Measurements from ENCODE around the gene CCDC92.

Gene CCDC92

GRCh38 chr12:123976227-123976826 is 3.7 kb upstream of the CCDC92 start:
- no peak for DNase-seq (ENCODE audit: low read depth, low spot score)

DNA sequence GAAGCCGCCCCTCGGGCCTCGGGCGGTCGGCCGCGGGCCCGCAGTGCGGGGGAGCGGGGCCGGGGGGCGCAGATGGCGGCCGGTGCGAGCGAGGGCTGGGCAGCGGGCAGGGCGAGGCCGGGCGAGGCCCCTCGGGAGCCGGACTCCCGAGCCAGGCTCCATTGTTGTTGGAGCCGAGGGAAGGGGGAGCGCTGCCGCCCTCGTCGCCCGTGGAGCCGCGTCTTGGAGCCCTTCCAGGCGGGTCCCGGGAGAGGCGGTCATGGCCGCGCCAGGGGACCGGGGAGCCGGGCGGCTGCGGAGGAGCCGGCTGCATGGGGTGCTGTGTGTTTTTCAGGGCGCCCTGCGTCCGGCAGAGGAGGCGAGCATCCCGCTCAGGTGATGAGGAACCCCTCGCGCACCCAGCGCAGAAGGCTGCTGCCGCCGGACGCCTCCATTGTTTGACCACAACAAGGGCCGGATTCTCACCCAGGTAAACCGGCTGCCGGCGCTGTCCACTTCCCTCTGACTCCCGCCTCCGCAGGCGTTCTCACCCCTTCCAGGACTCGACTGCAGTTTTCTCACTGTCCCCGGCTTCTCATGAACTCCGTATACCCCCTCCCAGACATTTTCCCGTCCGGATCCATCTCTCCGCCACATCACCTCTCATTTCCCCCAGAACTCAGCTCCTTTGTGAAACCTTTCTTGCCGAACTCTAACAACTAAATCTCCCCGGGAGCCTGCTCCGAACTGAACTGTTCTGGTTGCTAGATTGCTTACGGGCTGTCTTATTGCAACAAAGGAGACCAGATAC is 1.1 kb upstream of the CCDC92 start:
- peak; percentile 75 for DNase-seq (ENCODE audit: low read depth, low spot score)

DNA sequence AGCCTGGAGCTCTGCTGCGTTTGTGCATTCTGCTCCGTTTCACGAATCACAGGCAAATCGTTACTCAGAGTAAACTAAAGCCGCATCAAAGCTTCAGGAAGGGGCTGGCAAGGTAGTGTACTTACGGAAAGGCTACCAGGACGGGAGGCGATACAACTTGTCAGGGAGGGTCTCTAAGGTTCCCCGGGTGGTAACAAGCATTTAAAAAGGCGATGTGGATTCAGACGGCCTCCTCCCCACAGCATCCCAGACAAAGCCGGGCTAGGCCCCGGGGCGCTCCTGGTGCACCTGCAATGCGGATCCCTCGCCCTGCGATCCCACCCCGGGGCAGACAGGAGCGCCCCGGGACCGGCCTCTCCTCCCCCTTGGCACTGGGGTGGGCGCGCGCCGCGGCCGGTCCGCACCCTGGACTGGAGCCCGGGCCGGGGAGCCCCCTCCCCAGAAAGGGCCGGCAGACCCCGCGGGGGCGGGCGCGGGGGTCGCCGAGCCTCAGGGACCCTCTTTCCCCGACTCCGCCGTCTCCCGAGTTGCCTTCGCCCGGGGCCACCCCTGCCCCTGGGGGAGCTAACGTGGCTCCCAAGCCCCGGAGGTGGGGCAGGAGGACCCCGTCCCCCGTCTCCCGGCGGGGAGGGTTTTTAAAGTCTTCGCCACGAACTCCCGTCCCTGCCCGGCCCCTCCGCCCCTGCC is 718 bp downstream of the CCDC92 start:
- peak; percentile 96 for DNase-seq (ENCODE audit: low read depth, low spot score)

- DNase-seq (ENCODE audit: low read depth, low spot score): no peak
These were observed 1.2 kb downstream of the CCDC92 start for GRCh38 chr12:123971449-123971769.

GRCh38 chr12:123967121-123967586 is 5.5 kb downstream of the CCDC92 start:
- no peak for DNase-seq (ENCODE audit: low read depth, low spot score)

DNA sequence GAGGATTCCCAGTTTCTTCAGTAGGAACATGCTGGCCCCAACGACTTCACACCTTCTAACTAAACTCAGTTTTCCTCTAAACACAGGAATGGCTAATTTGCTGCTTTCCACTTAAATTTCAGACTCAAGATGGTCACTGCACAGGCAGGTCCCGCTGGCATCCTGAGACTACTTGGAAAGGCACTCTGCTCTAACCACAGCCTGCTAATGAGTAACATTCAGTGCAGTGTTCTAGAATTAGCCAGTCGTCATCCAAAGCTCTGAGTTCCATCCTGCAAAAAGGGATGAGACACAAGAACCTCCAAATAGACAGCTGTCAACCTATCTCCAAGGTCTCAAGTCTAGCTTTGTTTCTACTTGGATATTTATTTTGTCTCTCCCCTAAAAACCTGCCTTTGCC is 6.0 kb downstream of the CCDC92 start:
- no peak for DNase-seq (ENCODE audit: low read depth, low spot score)

DNA sequence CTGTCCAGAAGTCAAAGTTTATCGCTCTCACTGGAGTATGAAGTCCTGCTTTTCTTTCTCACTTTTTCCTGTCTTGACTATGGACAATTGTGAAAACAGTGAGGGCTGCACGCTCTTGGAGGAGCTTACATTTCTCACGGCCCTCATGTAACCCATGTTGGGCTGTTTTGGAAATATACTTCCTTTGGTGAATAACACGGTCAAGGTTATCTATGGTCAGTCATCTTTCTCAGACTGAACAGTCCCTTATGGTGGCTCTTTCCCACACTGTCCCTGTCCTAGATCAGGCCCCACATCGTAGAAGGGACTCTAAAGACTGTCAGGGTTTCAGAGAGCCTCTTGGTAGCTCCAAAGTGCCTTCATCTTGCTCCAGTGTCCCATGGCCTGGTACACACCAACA is 7.2 kb downstream of the CCDC92 start:
- no peak for DNase-seq (ENCODE audit: low read depth, low spot score)

- no peak for DNase-seq (ENCODE audit: low read depth, low spot score)
These were observed 8.8 kb downstream of the CCDC92 start for GRCh38 chr12:123963821-123964220.

DNA sequence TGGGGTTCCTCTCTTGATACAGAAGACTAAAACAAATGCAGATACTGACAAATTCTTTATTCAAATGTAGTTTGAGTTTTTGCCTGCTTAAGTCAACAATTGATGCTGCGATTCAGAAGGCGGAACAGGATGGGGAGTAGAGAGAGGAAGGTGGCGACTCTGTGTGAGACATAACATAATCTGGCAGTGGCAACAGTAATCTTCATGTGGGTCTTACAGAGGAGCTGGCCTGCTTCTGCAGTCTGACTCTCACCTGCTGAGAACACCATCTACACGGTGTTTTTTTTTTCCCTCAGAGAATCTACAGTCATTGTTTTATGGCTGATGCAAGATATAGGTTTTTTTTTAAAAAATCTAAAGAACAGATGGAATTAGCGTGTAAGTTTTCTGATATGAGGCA is 10.1 kb downstream of the CCDC92 start:
- no peak for DNase-seq (ENCODE audit: low read depth, low spot score)

DNA sequence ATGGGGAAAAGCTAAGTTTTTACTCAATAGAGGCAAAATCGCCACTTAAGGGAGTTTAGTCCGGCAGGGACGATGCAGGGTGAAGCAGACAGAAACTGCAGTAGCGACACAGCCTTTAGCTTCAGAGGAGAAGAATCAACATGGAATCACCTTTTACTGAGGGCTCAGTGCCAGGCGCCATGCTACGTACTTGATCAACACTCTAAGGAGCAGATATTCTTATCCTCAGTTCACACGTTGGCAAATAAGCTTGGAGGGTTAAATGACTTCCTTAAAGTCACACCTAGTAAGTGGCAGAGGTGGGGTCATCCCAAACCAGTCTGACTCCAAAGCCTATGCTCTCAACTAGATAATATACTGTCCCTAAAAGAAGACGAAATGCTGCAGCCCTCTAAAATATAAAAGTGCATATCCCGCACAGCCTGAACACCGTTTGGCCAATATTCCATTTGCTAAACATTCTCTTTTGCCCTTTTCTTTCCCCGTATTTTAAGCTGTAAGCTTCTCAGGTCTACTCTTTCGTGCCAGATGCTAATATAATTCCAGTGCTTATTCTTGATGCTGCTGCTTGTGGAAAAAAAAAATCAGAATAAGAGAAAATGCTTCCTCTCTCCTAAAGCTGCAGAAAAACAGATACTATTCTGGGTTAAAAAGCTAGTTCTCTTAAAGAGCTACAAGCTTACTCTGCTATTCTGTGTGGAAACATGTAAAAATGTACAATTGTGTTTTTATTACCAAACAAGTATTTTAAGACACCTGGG is 10.9 kb downstream of the CCDC92 start:
- no peak for DNase-seq (ENCODE audit: low read depth, low spot score)

DNA sequence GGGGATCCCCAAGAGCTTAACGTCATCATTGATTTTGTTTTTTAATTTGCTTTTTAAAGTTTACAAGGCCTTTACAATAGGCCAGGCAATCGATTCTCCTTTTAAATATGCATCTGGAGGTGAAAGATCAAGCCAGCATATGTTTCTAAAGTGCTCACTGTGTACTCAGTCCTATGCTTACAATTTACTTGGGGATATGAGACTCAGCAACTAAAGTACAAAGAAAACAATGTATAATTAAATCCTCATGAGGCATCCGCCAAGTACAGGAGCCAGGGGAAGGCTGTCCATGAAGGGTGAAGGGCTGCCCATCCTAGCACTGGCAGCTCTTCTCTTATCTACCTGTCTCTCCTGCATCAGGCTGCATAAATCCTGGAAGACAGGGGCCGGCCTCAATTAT is 11.8 kb downstream of the CCDC92 start:
- no peak for DNase-seq (ENCODE audit: low read depth, low spot score)

GRCh38 chr12:123960029-123960735 is 12.4 kb downstream of the CCDC92 start:
- no peak for DNase-seq (ENCODE audit: low read depth, low spot score)

DNA sequence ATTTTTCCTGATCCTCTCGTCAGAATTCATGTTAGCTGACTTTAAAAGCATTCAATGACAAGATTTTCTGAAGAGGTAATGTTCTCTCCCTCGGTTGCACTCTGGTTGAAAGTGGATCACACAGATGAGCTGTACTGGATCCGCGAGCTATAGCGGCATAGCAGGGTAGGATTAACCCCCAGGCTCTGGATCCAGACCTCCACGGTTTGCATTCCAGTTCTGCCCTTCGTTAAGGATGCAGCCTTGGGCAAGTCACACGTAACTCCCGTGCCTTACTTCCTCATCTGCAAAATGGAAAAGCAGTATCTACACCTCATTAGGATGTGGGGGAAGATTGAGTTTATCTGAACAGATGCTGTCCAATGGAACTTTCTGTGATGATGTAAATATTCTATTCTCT is 13.8 kb downstream of the CCDC92 start:
- DNase-seq (ENCODE audit: low read depth, low spot score): peak; percentile 65

DNA sequence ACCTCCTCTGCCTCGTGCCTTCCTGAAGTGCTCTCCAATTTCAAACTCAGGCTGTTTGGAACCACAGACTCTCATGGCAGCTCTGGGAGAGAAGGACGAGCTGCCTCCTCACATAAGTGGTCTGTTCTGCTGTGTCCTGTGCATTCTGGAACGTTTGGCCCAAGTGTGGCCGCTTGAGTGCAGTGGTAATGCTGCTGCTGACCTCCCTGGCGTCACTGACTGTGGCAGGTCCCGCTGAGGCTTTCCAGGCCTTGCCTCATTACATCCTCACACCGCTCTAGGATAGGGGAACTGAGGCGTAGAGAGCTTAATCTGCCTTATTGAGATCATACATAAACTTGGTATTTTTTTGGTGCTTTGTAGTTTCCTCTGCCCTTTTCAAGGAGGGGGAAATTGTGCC is 14.2 kb downstream of the CCDC92 start:
- peak; percentile 23 for DNase-seq (ENCODE audit: low read depth, low spot score)

GRCh38 chr12:123957196-123957595 is 15.4 kb downstream of the CCDC92 start:
- DNase-seq (ENCODE audit: low read depth, low spot score): no peak

DNA sequence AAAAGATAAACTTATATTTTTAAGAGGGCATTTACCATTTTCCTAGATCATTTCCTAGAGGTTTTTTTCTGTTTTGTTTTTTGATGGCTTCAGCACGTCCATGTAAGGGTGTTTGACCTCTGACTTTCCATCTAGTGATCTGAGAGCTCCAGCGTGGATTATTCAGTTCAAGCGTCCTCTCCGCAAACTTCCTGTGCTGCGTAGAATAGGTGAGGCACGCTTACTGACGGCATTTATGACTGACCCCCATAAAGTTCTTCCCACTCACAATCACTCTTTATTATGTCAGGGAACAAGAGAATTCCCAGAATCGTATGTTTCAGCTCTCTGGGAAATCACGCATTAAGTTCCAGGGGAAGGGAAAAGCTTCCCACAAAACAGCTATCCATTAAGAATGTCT is 16.4 kb downstream of the CCDC92 start:
- DNase-seq (ENCODE audit: low read depth, low spot score): no peak

DNA sequence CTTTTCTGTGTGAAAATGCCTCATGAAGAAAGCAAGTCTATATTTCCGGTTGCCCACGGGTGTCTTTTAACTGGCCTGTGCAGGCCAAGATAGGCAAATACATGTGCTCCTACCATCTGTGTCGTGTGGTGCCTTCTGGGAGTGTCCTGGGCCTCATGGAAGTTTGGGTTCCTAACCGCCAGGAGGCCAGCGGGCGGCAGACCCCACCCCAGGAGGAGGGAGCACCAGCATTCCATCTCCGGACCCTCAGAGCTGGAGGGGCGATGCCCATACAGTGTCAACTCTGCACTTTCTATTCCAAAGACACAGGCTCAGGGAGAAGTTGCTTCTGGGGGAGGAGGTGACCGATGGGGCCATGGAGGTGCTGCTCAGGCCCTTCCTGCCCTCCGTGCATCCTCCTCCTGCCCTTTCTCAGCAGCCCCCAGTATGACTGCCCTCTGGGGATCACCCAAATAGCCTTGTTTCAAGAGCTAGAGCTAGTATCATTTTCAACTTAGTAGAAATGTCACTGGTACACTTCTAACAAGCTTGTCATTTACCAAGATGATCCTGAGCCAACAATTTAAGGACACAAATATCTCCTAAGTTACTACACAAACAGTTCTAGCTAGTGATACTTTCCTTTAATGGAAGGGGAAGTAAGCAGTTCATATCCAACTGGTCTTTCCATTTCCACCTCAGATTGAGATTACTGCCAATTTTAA is 17.8 kb downstream of the CCDC92 start:
- DNase-seq (ENCODE audit: low read depth, low spot score): no peak

DNA sequence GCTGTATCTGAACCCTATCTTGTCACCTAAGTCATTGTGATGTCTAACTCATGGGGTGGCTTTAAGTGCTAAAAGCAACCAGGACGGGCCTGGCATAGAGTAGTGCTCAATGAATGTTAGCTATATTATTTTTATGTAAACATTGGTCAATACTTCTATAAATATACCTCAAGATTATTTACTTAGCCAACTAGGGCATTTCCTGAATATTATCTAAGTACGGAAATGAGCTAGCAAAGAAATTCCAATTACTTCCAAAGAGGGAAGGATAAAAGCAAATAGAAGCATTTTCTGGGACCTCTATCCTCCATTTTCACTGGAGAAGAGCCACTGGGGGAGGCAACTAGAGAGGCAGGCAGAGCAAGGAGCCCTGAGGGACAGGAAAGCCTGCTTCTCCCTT is 20.6 kb downstream of the CCDC92 start:
- DNase-seq (ENCODE audit: low read depth, low spot score): no peak

- DNase-seq (ENCODE audit: low read depth, low spot score): no peak
These were observed 21.2 kb downstream of the CCDC92 start for GRCh38 chr12:123951467-123951866.

- DNase-seq (ENCODE audit: low read depth, low spot score): no peak
These were observed 21.9 kb downstream of the CCDC92 start for GRCh38 chr12:123950476-123951349.

All from ELF-1 (cell line).